Inflammatory macrophage (primary cell): ENCODE measurements around the gene RRBP1.
"Not testable (repeated sequence)": the region's sequence is repeated elsewhere in the genome, so short reads cannot be mapped to it uniquely, and the experiment has no call there.

ENCODE experiments used
- DNase-seq, 2 donors: peaks; one replicate each; pipeline ENCODE4 v3.0.0-alpha.2; 2020 to 2022

RRBP1 gene

GRCh38 chr20:17662333-17663039, 19.6 kb downstream of the RRBP1 start:
- DNase-seq: peak; percentile 79 to 92

GRCh38 chr20:17661121-17661744, 20.8 kb downstream of the RRBP1 start:
- DNase-seq: no peak

- DNase-seq: no peak
Observed at GRCh38 chr20:17660667-17661066, 21.4 kb downstream of the RRBP1 start.

- DNase-seq: no peak
Observed at GRCh38 chr20:17659801-17660200, 22.2 kb downstream of the RRBP1 start.

- not testable (repeated sequence) for DNase-seq
Observed at GRCh38 chr20:17659344-17659743, 22.7 kb downstream of the RRBP1 start.

GRCh38 chr20:17658648-17658993, 23.4 kb downstream of the RRBP1 start:
- no peak for DNase-seq

- no peak for DNase-seq
Observed at GRCh38 chr20:17657898-17658647, 24.0 kb downstream of the RRBP1 start.

- no peak for DNase-seq
Observed at GRCh38 chr20:17657079-17657825, 24.8 kb downstream of the RRBP1 start.

GRCh38 chr20:17655865-17656479, 26.1 kb downstream of the RRBP1 start:
- no peak for DNase-seq

GRCh38 chr20:17655286-17655651, 26.8 kb downstream of the RRBP1 start:
- no peak for DNase-seq

GRCh38 chr20:17654649-17655285, 27.3 kb downstream of the RRBP1 start:
- DNase-seq: peak in 1 of 2 donors; percentile 21

GRCh38 chr20:17653835-17654648, 28.0 kb downstream of the RRBP1 start:
- no peak for DNase-seq

GRCh38 chr20:17652411-17652810, 29.6 kb downstream of the RRBP1 start:
- DNase-seq: no peak

- no peak for DNase-seq
Observed at GRCh38 chr20:17651760-17652388, 30.2 kb downstream of the RRBP1 start.

GRCh38 chr20:17651129-17651759, 30.8 kb downstream of the RRBP1 start:
- no peak for DNase-seq

GRCh38 chr20:17650301-17651128, 31.5 kb downstream of the RRBP1 start:
- peak in 1 of 2 donors; percentile 21 for DNase-seq

- no peak for DNase-seq
Observed at GRCh38 chr20:17648791-17649730, 33.0 kb downstream of the RRBP1 start.

GRCh38 chr20:17648315-17648646, 33.8 kb downstream of the RRBP1 start:
- DNase-seq: peak in 1 of 2 donors; percentile 51
